GM18505 (cell line): ENCODE measurements around the gene ASRGL1.

ENCODE experiments used
- ATAC-seq: cut with Tn5 transposase; IDR thresholded peaks from one replicate; pipeline ENCODE4 v1.9.1; 2021; ENCODE audit not compliant: unreplicated experiment
- POLR2A ChIP-seq: IDR thresholded peaks from 4 replicates; pipeline ENCODE4 v1.6.1; 2011; ENCODE audit warnings: borderline replicate concordance; ENCODE audit not compliant: insufficient read depth, insufficient read length; ENCODE audit errors: extremely low read depth

ASRGL1 gene

DNA sequence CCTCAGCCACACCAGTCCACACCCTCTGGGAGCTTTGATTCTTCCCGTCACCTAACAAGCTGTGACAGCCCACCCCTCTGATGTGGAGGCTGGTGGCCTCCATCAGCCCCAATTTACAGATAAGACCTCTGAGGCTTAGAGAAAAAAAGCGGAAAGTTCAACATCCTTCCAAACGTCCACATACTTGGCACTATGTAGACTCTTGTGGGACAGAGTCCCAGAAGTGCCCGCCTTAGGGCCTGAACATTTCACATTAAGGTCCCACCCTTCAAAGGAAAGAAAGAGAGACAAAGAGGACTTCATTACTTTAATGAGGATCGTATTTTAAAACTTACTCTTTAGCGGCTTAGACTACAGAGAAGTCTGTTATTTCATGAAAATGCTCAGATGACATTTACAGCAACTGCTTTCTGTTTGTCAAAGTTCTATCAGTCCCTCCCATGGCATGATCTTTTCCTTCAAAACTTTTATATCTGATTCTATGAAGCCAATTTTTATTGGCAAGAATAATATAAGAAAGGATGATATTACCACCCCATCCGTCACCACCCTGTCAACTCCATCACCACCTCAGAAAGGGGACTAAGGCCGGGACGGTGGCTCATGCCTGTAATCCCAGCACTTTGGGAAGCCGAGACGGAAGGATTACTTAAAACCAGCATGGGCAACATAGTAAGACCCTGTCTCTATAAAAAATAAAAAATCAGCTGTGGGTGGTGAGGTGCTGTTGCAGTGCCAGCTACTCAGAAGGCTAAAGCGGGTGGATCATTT, 65.9 kb downstream of the ASRGL1 start:
- no peak for TF ChIP-seq POLR2A
- ATAC-seq: no peak

DNA sequence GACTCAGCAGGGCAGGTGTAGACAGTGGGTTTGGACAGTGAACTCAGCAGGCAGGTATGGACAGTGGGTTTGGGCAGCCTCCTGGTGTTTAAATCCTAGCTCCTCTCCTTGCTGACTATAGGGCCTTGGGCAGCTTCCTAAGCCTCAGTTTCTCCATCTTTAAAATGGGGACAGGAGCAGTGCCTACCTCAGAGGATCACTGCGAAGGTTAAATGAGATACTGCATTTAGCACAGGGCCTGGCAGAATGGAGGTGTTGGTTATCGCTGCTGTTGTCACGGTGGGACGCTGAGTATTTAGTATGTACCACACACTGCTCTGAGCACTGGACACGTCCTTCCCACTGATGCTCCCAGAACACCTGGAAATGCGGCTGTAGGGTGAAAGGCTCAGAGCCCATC, 67.2 kb downstream of the ASRGL1 start:
- no peak for ATAC-seq
- no peak for TF ChIP-seq POLR2A

DNA sequence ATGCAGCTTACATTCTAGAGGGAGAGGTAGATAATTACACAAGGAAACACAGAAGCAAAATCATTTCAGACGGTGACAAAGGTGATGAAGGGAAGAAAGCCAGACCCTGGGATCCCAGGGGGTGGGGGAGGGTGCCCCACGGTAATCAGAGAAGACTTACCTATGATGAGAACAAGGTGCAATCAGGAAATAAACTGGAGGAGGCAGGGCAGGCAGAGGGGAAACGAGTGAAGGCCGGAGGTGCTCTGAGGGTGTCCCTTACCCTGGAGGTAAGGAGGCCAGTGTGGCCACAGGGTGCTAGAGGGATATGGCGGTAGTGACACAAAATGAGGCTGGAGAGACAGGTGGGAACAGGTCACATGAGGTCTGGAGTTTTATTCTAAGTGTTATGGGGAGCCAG, 67.7 kb downstream of the ASRGL1 start:
- no peak for ATAC-seq
- no peak for TF ChIP-seq POLR2A

DNA sequence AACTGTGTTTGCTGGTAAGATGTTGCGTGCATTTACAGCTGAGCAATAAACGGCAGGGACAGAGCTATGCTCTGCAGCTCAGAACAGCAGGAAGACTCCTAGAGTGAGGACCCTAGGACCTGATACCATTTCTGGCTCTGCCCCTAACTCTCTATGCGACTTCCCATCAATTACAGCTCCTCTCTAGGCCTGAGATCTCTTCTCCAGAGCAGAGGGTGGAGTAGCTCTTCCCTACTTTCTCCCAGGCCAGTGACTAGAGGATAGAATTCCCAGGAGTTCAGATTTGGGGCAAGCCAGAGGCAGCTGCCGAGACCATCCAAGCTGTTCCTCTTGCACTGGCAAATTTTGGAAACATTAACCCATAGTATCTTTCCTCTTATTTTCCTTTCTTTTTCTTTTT, 68.8 kb downstream of the ASRGL1 start:
- TF ChIP-seq POLR2A: no peak

GRCh38 chr11:62409831-62410230, 72.6 kb downstream of the ASRGL1 start:
- TF ChIP-seq POLR2A: no peak

More for the DNA sequence above, 68.8 kb downstream of the ASRGL1 start:
- no peak for ATAC-seq

DNA sequence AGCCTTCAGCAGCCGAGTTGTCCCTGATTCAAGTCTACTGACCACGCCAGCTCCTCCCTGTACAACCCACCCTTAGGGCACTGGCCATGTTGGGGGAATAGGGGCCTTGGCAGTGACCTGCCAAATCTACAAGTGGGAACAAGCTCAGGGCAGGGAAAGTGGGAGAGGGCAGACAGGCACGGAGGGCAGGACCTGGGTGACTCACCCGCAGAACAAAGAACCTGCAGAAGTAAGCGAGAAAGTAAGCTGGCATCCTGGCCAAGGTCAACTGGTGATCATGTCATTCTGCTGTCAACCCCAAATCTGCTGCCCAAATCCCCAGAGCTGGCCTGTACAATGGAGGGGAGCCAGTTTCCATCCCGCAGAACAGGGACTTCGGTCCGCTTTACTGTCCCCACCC, 73.7 kb downstream of the ASRGL1 start:
- no peak for TF ChIP-seq POLR2A
- no peak for ATAC-seq

More at GRCh38 chr11:62409831-62410230, 72.6 kb downstream of the ASRGL1 start:
- no peak for ATAC-seq

DNA sequence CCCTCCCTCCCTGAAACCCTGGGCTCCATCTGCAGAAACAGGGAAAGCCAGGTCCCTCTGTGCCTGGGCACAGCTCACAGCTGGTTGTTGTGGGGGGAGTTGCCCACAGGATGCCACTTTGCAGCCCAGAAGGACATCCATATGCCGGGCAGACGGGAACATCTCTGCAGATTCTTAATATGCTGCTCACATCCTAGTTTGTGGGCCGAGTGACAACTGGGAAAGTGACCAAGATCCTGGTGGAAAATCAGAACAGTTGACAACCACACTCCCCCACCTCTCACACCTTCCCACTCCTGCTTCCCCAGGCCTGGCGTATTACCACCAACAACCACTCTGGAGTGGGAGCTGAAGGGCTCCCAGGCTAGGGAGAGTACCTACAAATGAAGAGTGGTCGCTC, 74.3 kb downstream of the ASRGL1 start:
- ATAC-seq: no peak
- TF ChIP-seq POLR2A: no peak

DNA sequence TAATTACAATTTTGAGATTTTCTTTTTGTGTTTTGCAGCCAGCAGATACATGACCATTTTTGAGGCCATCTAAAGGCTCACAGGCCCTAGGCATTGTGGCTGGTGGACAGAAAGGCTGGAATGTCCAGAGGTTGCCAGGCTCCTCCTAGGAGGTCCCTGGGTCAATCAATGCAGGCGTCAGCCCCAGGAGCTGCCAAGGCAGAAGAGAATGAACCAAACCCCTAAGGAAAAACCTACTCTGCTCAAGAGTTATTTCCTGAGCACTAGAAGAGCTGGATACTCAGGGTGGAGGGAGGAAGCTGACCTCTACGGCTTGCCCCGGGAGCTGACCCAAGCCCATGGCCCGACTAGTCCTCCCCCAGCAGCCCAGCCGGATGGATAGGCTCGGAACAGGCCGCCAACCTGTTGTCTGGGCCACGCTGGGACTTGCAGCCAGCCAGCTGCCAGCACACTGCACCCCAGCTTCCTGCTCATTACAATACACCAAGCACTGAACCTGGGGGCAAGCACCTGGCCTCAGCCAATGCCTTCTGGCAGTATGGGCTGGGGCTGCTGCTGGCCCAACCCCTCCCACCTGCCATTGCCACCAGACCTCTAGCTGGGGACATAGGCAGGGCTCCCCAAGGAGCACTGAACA, 75.9 kb downstream of the ASRGL1 start:
- no peak for ATAC-seq
- no peak for TF ChIP-seq POLR2A

GRCh38 chr11:62416596-62416995, 79.3 kb downstream of the ASRGL1 start:
- no peak for ATAC-seq
- no peak for TF ChIP-seq POLR2A

DNA sequence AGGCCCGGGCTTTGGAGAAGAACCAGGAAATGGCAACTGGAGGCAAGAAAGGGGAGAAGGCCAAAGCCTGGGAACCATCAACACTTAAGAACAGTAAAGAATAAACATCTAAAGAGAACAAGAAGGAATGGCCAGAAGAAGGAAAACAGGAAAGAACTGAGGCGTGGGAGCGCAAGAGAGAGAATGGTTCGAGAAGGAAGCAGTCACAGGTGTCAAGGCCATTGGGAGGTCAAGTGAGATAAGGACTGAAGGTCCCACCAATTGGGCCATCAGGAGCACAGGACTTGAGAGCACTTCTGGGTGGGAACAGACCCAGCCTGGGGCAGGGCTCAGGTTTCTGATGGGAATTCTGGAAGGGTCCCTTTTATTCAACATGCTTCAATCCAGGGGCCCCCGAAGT, 80.9 kb downstream of the ASRGL1 start:
- no peak for ATAC-seq
- no peak for TF ChIP-seq POLR2A

DNA sequence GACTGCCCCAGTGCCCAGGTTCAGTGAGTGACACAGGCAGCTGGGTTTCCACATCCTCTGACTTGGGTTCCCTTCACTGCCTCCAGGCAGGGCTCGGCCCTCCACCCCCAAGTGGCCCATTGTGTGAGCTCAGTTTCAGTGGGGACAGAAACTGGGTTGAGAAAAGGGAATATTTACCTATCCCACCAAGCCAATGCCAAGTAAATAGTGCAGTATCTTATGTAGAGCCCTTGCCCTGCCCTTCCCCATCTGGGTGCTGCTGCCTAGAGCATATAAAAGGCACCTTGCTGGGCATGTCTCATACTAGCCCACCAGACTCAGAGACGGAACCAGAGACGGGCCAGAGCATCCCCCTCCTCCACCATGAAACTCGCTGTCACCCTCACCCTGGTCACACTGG, 81.5 kb downstream of the ASRGL1 start, which contains the start of gene SCGB1A1:
Gene SCGB1A1, plus strand, starts transcription at position 301 of the 400 bp plus-strand sequence. Its CDS starts 63 bp downstream, at position 364.
- no peak for ATAC-seq
- no peak for TF ChIP-seq POLR2A

DNA sequence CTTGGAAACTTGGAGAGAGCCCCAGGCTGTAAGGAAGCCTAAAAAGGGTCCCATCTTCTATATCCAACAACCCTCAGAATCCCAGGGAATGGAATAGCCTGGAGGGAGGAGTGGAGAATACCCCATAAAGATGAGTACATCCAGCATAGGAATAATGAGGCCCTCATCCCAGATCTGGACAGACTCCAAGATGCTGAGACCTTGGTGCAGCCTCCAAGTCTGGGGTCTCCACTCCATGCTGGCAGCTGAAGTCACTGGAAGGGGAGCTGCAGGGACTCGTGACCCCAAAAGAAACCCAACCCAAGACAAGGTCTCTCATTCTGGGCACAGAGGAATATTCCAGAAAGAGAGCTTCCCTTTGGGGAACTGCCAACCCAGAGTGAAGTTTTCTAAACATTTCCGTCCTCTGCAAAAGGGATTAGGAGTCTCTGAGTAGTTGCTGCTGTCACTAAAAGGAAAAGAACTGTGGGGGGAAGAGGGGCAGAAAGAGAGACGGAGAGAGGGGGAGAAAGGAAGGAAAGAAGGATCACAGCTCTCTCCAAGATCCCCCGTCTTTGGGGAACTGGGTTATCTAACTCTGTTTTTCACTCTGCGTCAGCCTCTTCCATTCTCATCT, 82.2 kb downstream of the ASRGL1 start:
- no peak for TF ChIP-seq POLR2A
- no peak for ATAC-seq

GRCh38 chr11:62419943-62420342, 82.7 kb downstream of the ASRGL1 start:
- ATAC-seq: no peak
- TF ChIP-seq POLR2A: no peak

GRCh38 chr11:62420882-62421281, 83.6 kb downstream of the ASRGL1 start:
- ATAC-seq: no peak
- no peak for TF ChIP-seq POLR2A

- ATAC-seq: no peak
- TF ChIP-seq POLR2A: no peak
Measured at GRCh38 chr11:62421996-62422395, 84.7 kb downstream of the ASRGL1 start.

- TF ChIP-seq POLR2A: no peak
Measured at GRCh38 chr11:62423012-62423411, 85.8 kb downstream of the ASRGL1 start.

More at GRCh38 chr11:62423012-62423411, 85.8 kb downstream of the ASRGL1 start:
- no peak for ATAC-seq
